GM18526 (cell line): ENCODE results near the gene CBY1.

ENCODE experiments used
- POLR2A ChIP-seq: IDR thresholded peaks from 3 replicates; pipeline ENCODE4 v1.6.1; 2011; ENCODE audit not compliant: insufficient read length; ENCODE audit errors: extremely low read depth

CBY1 gene

DNA sequence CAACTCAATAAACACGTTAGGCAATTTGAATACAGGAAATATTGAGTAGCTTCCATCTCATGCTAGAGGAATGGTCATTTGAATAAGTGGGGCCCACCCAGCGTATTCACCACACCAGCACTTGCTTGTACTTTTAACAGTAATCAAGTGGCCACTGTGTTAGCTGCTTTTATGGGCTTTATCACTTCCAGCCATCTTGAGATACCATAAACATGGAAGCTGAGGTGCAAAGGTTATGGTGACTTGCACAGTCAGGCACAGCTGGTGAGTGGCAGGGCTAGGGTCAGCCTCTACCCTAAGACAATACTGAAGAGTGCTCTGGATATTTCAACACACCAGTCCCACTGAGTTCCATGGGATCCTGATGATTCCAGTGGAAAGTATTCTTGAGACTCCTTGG lies 37.6 kb downstream of the CBY1 start:
- TF ChIP-seq POLR2A = no peak

DNA sequence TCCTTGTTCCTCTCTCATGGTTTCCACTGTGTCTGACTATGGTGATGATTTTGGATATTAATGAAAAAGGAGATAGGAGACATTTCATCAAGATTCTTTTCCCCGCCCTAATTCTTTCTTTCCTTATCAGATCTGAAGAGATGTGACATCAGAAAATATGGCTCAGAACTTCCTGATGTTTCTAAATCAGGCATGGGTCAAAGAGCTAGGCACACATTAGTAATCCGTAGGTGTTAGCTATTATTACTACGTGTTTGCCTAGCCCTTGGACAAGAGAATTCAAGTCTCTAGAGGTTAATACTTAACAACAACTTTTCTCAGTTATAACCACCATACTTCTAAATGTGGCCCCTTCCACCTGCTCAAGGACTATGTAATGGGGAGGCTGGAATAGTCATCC lies 38.5 kb downstream of the CBY1 start:
- TF ChIP-seq POLR2A = no peak

DNA sequence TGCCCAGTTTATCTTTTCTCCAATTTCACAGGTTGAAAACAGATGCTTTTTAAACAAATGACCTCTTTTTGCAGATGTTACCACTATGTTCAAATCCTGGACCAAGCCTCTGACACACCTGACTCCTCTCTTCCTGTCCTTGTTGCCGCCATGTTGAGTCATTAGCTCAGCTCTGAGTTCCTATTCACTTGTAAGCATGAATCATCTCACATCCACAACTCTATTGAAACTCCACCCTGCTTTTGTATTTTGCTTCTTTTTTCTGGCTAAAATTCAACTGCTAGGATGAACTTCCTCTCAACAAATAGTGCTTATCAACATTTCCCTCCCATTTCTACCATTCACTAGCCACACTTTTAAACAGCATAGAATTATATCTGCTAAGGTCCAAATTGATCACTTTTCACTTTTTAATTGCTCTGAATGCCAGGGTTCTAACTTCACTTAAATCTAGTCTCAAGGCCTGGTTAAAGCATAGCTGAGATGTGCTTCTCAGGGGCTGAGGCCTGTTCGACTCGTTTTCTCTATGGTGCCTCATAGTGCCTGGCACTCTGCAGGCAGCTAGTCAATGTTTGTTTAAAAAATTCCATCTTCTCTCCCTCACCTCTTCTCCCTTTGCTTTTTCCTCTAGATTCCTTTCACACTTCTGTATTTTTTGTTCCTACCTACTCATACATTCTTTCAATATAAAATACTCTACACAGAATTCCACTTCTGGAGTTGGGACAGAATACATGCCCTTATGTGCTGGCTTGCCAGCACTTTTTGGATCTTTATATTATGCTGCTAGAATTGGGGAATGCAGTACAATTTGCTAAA lies 40.4 kb downstream of the CBY1 start:
- no peak for TF ChIP-seq POLR2A

DNA sequence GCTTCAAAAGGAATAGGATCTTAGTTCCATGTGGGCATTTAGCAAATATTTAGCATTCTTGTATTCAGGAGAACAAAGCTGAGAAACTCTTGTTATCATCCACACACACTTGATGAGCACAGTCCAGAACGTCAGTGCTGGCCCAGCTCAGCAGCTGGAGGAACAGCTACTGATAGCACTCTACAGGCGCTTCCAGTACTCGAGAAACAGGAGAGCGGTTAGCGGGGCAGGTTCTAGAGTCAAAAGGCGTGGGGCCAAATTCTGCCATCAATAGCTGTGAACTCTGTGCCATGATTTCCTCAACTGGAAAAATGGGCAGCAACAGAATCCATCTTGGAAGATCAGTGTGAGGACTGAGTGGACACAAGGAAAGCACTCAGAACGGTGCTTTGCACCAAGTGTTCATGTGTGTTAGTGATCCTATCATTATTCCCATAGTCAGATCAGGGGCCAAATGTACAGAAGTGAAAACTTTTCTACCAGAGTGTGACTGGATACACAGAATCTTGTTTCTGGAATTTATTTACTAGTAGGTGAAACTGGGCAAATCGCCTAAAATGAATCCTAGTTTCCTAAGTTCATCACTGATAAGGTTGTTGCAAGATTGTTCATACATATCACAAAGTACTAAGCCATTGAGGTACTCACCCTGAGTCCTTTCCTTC lies 41.1 kb downstream of the CBY1 start:
- no peak for TF ChIP-seq POLR2A

DNA sequence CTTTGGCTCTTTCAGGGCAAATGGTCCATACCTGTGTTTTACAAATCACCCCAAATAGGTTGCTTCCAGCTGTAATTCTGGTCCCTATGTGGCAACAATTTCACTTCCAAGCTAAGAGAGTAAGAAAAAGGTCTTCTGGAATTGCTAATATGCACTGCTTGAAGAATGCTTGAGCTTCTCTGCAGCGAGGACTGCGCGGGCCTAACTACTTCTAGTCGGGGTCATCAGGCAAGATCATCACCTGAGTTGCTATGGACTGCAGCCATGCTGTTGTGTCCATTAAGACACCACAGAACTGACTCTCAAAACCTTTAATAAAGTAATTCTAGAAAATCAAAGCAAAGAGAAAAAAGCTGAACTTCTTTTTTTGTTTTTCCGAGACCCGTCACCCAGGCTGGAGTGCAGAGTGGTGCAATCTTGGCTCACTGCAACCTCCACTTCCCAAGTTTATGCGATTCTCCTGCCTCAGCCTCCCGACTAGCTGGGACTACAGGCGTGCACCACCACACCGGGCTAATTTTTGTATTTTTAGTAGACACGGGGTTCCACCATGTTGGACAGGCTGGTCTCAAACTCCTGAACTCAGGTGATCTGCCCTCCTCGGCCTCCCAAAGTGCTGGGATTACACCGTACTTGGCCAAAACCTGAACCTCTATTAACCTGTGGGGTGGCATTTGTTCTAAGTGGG lies 42.1 kb downstream of the CBY1 start:
- no peak for TF ChIP-seq POLR2A

DNA sequence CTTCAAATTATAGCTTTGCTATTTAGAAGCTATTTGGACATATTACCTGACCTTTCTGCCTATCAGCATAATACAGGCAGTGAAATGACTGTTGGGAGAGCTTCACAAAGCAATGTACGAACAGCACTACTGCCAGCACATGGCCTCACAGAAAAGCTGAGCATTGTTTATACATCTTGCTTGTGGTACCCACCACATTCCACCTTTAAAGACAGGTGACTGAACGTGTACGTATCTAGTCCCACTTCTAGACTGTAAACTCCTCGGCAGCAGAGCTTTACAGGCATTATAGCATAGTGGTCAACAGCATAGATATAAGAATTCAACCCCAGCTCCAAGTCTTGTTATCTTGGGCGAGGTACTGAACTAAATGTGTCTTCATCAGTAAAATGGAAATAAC lies 42.7 kb downstream of the CBY1 start:
- no peak for TF ChIP-seq POLR2A

DNA sequence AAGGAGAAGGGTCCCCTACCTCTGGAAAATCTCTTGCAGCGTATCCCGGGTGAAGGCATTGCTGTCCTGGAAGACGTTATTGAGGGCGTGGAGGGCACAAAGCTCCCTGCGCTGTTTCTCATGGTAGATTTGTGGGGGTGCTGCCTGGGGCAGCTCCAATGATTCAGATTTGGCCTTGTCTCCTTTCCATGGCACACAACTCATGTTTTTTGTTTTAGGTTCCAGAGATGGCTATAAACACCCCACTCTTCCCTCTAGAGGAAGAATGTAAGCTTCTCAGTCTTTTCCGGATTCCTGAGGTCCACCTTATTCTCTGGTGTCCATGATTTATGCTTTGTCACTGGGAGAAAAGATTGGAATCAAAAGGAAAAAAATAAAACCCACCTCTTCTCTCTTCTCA lies 43.3 kb downstream of the CBY1 start:
- TF ChIP-seq POLR2A = no peak

DNA sequence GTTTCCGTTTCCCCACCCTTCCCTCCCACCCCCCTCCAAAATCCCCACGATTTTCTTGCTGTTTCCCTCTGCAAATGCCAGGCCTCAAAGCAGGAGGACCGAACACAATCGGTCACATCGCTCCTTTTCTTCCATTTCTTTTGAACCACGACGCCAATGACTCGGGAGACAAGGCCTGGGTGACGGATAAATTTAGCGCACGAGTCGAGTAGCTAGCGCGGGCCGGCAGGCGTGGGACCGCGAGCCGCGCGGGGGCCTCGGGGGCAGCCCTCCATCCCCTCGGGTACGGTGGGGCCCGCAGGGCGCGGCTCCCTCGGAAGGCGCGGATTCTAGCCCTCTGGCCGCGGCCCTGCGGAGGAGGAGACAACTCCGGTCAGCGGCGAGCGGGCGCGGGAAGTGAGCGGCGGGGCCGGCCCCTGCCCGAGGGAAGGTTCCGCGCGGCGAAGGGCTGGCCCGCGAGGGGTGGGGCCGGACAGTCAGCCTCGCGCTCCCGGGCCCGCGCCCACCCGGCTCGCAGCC lies 43.9 kb downstream of the CBY1 start:
- TF ChIP-seq POLR2A = no peak

DNA sequence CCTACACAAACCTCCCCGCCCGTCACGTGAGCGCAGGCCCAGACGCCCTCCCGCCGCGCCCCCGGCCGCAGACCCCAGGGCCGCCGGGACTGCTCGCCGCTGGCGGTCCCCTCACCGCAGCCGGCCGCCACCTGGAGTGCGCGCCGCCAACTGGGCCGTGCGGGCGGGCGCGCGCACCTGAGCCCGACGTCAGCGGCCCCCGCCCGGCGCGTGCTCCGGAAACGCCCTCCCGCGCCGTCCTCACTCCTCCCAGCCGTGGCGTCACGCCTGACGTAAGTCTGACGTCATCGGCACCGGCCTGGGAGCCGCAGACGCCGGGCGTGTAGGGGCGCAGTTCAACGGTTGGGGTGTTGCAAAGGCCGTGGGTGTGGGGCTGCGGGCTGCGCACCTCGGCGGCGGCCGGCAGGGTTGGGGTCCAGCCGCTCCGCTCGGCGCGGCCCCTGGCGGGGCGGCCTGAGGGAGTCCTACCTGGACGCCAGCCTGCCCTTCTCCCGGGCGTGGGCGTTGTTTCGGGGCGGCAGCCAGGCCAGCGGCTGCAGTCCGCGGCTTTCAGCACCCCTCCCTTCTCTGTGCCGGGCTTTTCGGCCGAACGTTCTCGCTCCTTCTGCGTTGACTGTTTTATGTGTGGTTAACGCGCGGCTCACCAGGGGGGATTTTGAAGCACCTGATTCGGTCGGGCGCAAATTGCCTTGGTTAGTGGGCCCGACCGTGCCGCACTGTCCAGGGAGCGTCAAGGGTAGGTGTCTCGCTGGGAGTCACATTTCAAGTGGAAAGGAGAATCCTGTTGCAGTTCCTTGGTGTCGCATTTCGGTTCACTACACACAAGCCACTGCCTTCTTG lies 44.6 kb downstream of the CBY1 start, which contains the start of gene JOSD1:
Gene JOSD1 (minus strand): TSS at position 155 of the 840 bp plus-strand sequence. CDS start 956 bp downstream, outside the sequence.
- TF ChIP-seq POLR2A = peak; percentile 71

DNA sequence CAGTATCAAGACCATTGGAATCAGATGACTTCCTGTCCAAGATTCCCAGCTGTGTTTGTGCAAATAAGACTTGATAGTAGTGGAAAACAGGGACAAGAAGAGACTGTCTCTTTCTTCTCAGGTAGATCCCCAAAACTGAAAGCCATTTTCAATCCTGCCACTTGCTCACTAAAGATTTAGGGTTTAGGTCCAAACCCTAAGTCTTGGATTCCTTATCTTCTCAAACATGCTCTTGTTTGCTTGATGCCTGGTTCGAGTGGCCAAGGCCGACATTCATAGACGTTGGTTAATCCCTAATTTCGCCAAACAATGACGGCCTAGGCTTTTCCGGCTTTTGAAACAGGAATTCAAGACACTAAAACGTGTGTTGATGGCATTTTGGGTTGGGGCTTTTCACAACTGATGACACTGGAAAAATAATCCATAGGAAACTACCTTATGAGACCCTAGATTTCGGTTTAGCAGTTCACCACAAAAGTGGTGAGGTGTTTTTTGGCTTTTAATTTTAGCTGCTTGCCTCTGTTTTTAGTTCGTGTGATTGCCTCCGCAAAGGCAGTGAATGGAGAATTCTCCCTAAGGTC lies 48.3 kb downstream of the CBY1 start:
- TF ChIP-seq POLR2A = no peak

DNA sequence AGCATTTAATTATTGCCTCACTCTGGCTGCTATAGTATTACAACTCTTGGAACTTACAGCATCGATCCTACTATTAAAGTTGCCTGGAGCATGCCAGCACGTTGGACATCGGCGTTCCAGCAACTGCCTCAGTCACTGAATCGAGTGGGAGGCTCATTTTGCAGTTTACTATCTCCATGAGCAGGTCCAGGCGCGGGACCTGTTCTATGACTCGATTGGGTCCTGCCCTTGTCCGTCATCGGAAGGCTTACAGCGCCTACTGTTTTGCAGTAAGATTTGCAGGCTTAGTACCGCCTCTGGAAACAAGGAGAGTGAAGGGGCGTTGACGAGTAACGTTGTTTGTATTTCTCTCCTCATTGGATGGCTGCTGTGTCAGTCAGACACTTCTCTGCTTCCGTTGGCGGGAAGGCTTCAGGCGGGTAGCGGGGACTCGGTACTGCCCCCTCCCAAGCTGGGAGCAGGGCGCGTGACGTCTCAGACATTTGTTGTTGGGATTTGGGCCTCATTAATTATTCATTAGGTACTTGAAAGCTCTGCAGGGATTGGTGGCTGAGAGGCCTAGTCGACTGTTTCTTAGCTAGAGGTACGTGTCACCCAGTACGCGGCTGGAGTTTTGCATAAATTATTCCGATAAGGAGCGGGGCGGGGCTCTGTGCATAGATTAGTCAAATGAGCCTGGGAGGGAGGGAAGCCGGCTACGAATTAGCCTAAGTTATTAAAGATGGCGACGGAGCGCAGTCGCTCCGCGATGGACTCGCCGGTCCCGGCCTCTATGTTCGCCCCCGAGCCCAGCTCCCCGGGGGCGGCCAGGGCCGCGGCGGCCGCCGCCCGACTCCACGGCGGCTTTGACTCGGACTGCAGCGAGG lies 49.0 kb downstream of the CBY1 start, which contains the start of gene GTPBP1:
Gene GTPBP1 (plus strand): TSS at position 710 of the 866 bp plus-strand sequence. CDS start 12 bp downstream, at position 722.
- TF ChIP-seq POLR2A = peak; percentile 95

DNA sequence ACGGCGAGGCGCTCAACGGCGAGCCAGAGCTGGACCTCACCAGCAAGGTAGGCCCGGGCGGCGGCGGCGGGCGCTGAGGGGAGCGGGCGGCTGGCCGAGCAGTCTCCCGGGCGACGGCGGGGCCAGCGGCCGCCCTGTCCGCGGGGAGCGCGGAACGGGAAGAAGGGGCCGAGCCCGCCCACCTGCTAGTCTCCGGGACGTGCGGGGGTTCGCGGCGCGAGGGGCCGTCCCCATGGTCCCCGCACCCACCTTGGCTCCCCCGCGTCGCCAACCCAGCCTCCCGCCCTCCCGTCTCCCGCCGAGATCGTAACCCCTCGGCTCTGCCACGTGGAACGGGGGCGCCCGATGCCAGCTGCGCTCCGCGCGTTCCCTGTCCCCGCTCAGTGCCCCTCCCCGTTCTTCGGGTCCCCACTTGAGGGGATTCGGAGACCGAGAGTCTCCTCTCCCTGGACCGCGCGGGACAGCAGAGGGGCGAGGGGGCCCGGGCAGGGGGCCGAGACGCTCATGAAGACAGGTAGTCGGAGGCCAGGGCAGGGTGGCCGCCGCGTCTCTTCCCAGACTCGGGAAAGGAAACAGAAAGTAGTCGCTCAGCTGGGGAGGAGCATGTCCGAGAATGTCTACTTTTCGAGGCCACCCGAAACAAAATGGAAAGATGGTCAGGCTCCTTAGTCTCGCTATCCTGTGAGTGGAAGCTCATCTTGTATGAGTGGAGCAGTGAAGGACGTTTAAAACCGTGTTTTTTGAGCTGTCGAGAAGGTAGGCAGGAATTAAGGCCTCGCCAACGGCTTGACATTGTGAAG lies 49.9 kb downstream of the CBY1 start:
- no peak for TF ChIP-seq POLR2A

DNA sequence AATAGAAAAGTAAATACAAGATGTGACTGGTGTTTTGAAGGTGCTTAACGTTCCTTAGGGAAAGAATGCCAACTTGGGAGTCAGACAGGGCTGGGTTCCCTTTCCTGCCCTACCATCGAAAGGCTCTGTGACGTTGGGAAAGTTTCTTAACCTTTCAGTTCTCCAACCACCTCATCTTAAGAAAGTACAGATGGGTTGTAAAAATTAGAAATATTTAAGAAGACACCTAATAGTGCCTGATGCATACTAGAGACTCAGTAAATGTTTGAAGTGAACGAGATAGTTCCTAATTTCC lies 50.4 kb downstream of the CBY1 start:
- no peak for TF ChIP-seq POLR2A

DNA sequence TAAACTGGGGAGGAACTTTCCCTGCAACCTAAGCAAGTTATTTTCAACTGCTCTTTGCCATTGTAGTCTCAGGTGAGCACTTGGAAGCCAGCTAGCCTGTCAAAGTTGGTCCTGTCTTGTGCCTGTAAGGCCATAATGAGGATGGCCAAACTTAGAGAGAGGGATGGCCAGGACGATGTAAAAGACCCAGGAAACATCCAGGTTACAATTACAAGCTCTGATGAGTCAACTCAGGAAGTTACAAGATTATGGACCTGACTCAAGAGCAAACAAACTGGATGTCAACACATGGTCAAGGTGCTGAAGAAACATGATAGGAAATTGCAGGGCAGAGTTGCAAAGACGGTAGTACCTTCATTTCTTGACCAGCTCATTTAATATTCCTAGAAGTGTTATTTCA lies 50.9 kb downstream of the CBY1 start:
- TF ChIP-seq POLR2A = no peak
